Measurements from ENCODE around the gene RWDD2A.
A peak's percentile ranks its signal among the peaks of the same experiment; 100 is the strongest.

Gene RWDD2A

DNA sequence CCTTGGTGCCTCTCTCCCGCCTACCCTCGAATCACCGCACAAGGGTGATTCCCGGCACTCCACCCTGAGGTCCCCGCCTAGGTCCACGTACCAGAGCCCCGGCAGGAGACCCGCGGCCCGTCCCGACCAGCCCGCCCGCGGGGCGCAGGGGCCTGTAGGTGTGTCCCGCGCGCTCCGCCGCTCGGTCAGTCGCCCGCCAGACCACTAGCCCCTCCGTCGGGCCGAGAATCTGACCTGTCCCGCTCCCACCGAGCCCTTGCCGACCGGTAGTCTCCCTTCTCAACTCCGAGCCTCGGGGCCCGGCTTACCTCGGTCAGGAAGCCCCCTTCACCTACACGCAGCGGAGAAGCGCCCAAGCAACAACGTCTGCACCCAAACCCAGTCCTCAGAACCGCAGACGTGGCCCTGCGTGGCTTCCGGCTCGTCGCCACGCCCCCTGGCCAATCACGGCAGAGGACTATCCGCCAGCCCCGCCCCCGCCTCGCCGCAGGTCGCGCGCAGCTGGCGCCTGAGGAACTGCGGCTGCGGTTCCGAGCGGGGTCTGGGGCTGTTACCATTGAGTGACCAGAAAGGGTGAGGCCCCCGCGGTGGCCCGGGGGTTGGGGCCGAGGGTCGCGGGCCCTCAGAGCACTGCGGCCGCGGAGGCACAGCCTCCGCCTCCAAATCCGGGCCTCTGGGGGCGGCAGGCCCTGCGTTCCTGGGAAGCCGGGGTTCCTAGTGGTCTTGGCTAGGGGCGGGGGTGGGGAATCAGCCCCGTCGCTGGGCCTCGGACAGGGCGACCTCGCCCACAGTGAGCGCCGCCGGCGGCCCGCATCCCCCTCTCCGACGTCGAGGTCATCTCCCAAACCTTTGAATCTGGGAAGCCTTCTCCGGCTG lies at the start of gene RWDD2A, which contains the start of gene PGM3:
RWDD2A (plus strand) TSS at position 487 of the 876 bp plus-strand sequence. CDS start 1,095 bp downstream, outside the sequence.
PGM3 (minus strand) TSS at position 395 of the 876 bp plus-strand sequence. CDS start 2,253 bp downstream, outside the sequence.
- H3K27ac ChIP-seq = peak within 1 kb of the TSS; percentile 59 to 82 (median 73); a peak in 21 of 22 replicates
- H3K4me3 ChIP-seq = peak within 1 kb of the TSS; percentile 75 to 83 (median 80)
- no peaks in the 10 kb centered on the region for H3K27me3 ChIP-seq
- peak within 1 kb of the TSS; percentile 77 to 91 (median 83) for H3K4me2 ChIP-seq
- no peaks in the 10 kb centered on the region for H3K9me3 ChIP-seq (replicated peaks in 1 of 11)
- no peak for TF ChIP-seq Cebpa-rat (IDR thresholded peaks at IDR 0.05)
- no peaks in the 10 kb centered on the region for H4K20me1 ChIP-seq
- H3K9ac ChIP-seq = peak within 1 kb of the TSS; percentile 74 to 87 (median 83)
- H3K36me3 ChIP-seq = peaks cover 0 to 7% (median 0%) of the 10 kb centered on the region in 11 experiments; a peak in 4 of 22 replicates
- peaks cover 5 to 16% (median 8%) of the 10 kb centered on the region in 10 experiments; a peak in 12 of 20 replicates for H3K4me1 ChIP-seq

DNA sequence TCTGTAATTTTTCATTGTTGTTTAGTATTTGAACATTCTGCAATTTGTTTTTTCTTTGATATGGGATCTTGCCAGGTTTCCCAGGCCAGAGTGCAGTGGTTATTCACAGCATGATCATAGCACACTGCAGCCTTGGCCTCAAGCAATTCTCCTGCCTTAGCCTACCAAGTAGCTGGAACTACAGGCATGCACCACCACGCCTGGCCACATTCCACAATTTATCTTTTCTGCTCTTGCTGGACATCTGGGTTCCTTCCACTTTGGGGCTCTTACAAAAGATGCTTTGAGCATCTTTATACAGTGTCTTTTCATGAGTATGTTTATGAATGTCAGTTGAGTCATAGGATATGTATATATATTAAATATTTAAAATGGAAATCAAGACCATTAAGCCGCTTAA lies 42.0 kb upstream of the RWDD2A start:
- peaks cover 0 to 41% (median 0%) of the 10 kb centered on the region in 11 experiments; a peak in 6 of 22 replicates for H3K36me3 ChIP-seq
- H3K9ac ChIP-seq = no peak overlapping the region
- no peak overlapping the region for H3K27ac ChIP-seq
- H3K4me2 ChIP-seq = no peak overlapping the region
- TF ChIP-seq Cebpa-rat (IDR thresholded peaks at IDR 0.05) = no peak
- H4K20me1 ChIP-seq = no peaks in the 10 kb centered on the region
- H3K4me3 ChIP-seq = no peak overlapping the region
- no peaks in the 10 kb centered on the region for H3K9me3 ChIP-seq (replicated peaks in 1 of 11)
- no peaks in the 10 kb centered on the region for H3K4me1 ChIP-seq
- no peaks in the 10 kb centered on the region for H3K27me3 ChIP-seq

DNA sequence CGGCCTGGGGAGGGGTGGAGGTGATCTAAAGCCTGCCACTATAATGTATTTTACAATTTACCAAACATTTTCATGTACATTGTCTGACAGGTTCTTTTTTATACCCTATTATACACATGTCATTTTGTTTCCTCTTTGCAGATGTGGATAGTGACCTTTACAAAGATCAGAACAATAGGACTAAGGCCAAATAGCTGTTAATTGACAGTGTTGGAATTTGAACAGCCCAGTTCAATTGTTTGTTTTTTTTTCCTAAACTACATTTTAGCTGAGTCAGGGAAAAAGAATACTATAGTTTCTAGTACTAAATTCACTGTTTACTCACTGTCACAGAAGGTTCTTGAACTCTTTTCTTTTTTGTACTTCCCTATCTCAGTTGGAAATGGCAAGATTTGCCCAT lies 40.2 kb upstream of the RWDD2A start:
- Histone ChIP-seq H3K27me3 (no peaks in the 10 kb centered on the region), H3K9ac (no peak overlapping the region), H3K27ac (no peak overlapping the region), H3K4me1 (no peaks in the 10 kb centered on the region), H4K20me1 (no peaks in the 10 kb centered on the region), H3K36me3 (peaks cover 0 to 49% (median 0%) of the 10 kb centered on the region in 11 experiments; a peak in 7 of 22 replicates), H3K4me3 (no peak overlapping the region), H3K4me2 (no peak overlapping the region), H3K9me3 (replicated peaks in 1 of 11) (no peaks in the 10 kb centered on the region)
- no peak for TF ChIP-seq Cebpa-rat (IDR thresholded peaks at IDR 0.05)

DNA sequence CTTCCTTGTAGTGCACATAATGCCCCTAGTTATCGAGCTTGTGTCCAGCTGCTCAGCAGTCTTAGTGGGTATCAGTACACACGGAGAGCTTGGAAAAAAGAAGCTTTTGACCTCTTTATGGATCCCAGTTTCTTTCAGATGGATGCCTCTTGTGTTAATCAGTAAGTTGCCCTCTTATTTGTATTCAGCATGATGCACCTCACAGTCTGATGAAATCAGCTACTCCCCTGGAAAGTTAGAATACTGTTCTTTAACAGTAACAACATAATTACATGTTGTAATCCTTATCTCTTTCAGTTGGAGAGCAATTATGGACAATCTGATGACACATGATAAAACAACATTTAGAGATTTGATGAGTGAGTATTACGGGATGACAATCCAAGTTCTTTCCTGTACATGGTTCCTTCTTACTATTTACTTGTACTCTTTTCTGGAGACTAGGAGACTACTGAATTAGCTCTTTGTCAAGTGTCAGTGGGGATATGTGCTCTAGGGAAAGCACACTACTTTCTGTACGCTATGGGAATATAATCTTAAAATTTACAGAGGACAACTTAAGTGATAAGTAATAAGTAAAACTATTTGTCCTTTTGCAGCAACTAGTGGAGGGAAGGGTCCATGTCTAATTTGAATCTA lies 39.2 kb upstream of the RWDD2A start:
- no peaks in the 10 kb centered on the region for H3K27me3 ChIP-seq
- no peak overlapping the region for H3K9ac ChIP-seq
- no peak overlapping the region for H3K4me3 ChIP-seq
- no peaks in the 10 kb centered on the region for H4K20me1 ChIP-seq
- H3K4me2 ChIP-seq = no peak overlapping the region
- no peak overlapping the region for H3K27ac ChIP-seq
- H3K9me3 ChIP-seq (replicated peaks in 1 of 11) = no peaks in the 10 kb centered on the region
- peaks cover 0 to 44% (median 0%) of the 10 kb centered on the region in 11 experiments; a peak in 7 of 22 replicates for H3K36me3 ChIP-seq
- H3K4me1 ChIP-seq = no peaks in the 10 kb centered on the region
- TF ChIP-seq Cebpa-rat (IDR thresholded peaks at IDR 0.05) = no peak

DNA sequence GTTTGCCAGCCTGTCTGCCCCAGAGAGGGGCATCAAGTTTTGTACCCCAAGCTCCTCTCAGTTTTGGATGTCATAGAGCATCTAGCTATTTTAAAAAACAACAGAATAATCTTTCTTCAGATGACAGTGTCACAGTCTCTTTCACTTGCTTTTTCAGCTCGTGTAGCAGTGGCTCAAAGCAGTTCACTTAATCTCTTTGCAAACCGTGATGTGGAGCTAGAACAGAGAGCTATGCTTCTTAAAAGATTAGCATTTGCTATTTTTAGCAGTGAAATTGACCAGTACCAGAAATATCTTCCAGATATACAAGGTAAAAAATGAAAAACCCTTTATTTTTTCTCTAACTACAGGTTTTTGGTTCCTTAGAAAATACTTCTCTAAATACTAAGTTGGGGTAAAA lies 37.4 kb upstream of the RWDD2A start:
- Histone ChIP-seq H3K27me3 (no peaks in the 10 kb centered on the region), H4K20me1 (no peaks in the 10 kb centered on the region), H3K4me3 (no peak overlapping the region), H3K4me2 (no peak overlapping the region), H3K4me1 (no peaks in the 10 kb centered on the region), H3K27ac (no peak overlapping the region), H3K9me3 (replicated peaks in 1 of 11) (no peaks in the 10 kb centered on the region), H3K9ac (no peak overlapping the region), H3K36me3 (peaks cover 0 to 58% (median 6%) of the 10 kb centered on the region in 11 experiments; a peak in 7 of 22 replicates)
- TF ChIP-seq Cebpa-rat (IDR thresholded peaks at IDR 0.05) = no peak

DNA sequence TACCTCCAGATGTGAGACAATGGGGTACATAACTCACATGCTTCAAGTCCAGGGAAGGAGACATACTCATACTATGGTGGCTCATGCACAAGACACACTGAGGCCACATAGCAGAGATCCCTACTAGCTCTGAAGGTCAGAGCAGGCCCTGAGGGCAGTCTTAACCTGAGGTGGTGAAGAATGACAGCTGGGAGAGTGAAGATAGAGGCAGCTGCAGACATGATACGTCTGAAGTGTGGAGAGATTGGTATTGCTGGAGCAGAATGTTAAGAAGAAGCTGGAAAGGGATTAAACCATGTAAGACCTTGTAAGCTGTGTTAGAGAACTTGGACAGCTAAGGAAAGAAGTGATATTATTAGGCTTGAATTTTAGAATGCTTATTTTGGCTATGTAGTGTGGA lies 33.0 kb upstream of the RWDD2A start:
- no peaks in the 10 kb centered on the region for H3K4me1 ChIP-seq
- no peaks in the 10 kb centered on the region for H3K27me3 ChIP-seq
- H4K20me1 ChIP-seq = no peaks in the 10 kb centered on the region
- H3K9me3 ChIP-seq (replicated peaks in 1 of 11) = no peaks in the 10 kb centered on the region
- H3K9ac ChIP-seq = no peak overlapping the region
- H3K27ac ChIP-seq = no peak overlapping the region
- no peak for TF ChIP-seq Cebpa-rat (IDR thresholded peaks at IDR 0.05)
- H3K36me3 ChIP-seq = peaks cover 0 to 49% (median 4%) of the 10 kb centered on the region in 11 experiments; a peak in 6 of 22 replicates
- no peak overlapping the region for H3K4me3 ChIP-seq
- no peak overlapping the region for H3K4me2 ChIP-seq

DNA sequence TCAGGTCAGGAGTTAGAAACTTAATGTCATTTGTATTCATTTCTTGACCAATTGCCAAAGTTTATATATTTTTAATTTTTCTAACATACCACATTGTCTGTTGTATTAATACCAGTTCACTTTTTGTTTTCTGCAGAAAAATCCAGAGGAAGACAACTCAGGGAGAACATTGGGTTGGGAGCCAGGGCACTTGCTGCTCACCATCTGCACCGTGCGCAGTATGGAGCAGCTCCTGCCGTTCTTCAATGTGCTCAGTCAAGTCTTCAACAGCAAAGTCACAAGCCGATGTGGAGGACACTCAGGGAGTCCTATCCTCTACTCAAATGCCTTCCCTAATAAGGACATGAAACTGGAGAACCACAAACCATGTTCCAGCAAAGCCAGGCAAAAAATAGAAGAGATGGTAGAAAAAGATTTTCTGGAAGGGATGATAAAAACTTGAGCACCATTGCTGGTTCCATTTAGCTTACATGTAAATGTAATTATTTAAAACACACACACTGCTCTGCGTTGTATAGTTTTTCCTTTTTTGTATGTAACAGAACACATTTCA lies 25.4 kb upstream of the RWDD2A start:
- peaks cover 25 to 90% (median 50%) of the 10 kb centered on the region in 11 experiments for H3K36me3 ChIP-seq

DNA sequence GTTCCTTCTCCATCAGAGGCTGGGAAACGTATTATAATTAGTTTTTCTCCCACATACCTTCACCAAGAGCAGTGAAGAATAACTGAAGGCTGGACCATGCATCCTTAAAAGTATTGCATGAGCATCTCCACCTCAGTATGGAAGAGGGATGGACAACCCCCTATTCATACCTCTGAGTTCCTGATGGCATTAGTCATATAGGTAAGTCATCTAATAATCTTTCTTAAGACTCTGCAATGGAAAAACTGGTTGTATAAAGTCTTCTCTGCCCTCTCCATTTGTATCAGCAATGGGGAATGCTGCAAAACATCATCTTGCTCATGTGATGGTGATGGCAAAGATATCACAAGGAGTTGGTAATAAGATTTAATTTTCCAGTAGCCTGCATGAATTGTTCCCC lies 24.6 kb upstream of the RWDD2A start:
- no peak overlapping the region for H3K27ac ChIP-seq
- no peaks in the 10 kb centered on the region for H3K9me3 ChIP-seq (replicated peaks in 1 of 11)
- TF ChIP-seq Cebpa-rat (IDR thresholded peaks at IDR 0.05) = no peak
- H3K4me3 ChIP-seq = no peak overlapping the region
- peaks cover 25 to 97% (median 56%) of the 10 kb centered on the region in 11 experiments for H3K36me3 ChIP-seq
- H3K4me1 ChIP-seq = no peaks in the 10 kb centered on the region
- H4K20me1 ChIP-seq = no peaks in the 10 kb centered on the region
- no peak overlapping the region for H3K9ac ChIP-seq
- H3K27me3 ChIP-seq = no peaks in the 10 kb centered on the region
- no peak overlapping the region for H3K4me2 ChIP-seq

More for the DNA sequence above, 25.4 kb upstream of the RWDD2A start:
- H4K20me1 ChIP-seq = no peaks in the 10 kb centered on the region
- TF ChIP-seq Cebpa-rat (IDR thresholded peaks at IDR 0.05) = no peak
- no peaks in the 10 kb centered on the region for H3K4me1 ChIP-seq
- H3K27ac ChIP-seq = no peak overlapping the region
- no peak overlapping the region for H3K9ac ChIP-seq
- H3K9me3 ChIP-seq (replicated peaks in 1 of 11) = no peaks in the 10 kb centered on the region
- H3K27me3 ChIP-seq = no peaks in the 10 kb centered on the region
- no peak overlapping the region for H3K4me3 ChIP-seq
- H3K4me2 ChIP-seq = no peak overlapping the region

DNA sequence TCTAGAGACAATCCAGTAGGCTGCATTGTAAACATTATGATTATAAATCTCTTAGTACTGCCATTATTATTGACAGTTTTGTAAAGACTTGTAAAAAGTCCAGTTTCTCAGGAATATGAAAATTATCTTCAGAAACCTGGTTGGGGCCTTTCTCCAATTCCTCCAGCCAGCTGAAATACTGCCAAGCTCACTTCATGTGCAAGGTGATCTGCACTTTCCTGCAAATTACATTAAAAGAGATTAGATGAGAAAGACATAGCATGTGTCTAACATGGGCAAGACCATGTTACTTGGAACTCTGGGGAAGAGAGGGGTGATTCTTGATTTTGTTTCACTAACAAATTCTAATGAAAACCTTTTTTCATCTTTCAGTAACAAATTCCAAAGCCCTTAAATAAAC lies 24.1 kb upstream of the RWDD2A start:
- no peak for TF ChIP-seq Cebpa-rat (IDR thresholded peaks at IDR 0.05)
- Histone ChIP-seq H3K27me3 (no peaks in the 10 kb centered on the region), H4K20me1 (no peaks in the 10 kb centered on the region), H3K27ac (no peak overlapping the region), H3K9ac (no peak overlapping the region), H3K9me3 (replicated peaks in 1 of 11) (no peaks in the 10 kb centered on the region), H3K36me3 (peaks cover 25 to 100% (median 57%) of the 10 kb centered on the region in 11 experiments), H3K4me1 (no peaks in the 10 kb centered on the region), H3K4me3 (no peak overlapping the region), H3K4me2 (no peak overlapping the region)
